ENCODE results near the gene TTC32. TPM values are rescaled to one million over a fixed set of nuclear protein-coding genes. Genes with fewer than 3 reads are reported as not detected.

TTC32 gene
- total RNA-seq, 2 experiments from 2014 or later: 30.7 to 34.8 TPM

GRCh38 chr2:19865151-19865550 is 36.6 kb downstream of the TTC32 start:
- POLR2A ChIA-PET: no interaction called here

DNA sequence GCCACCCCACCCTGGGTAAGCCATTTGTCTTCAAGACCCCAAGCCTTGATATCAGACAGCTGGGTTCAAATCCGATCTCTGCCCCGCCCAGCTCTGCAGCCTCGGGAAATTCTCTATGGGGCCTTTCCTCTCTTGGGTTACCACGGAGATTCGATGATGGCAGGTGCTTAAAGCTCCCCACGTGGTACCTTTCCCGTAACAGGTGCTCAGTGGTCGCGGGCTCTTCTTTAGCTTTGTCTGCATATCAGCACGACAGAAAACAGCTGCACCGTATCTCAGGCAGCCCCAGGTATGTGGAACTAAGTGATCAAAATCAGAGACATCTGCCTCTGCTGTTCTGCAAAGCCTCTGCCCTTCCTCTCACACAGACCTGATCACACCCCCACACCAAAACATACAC is 37.4 kb downstream of the TTC32 start:
- CTCF ChIA-PET: interaction anchor here (0.9 to 1.5 kb wide), 4 partner anchors 28 to 1344 kb away, joined by 3 to 4 read pairs (median 3); no protein-coding TSS in a partner anchor
- H3K9me3 Mint-ChIP-seq: no peaks in the 10 kb centered on the region
- peaks cover 13% of the 10 kb centered on the region for H3K4me1 Mint-ChIP-seq
- DNase-seq: no peak
- no peaks in the 10 kb centered on the region for H3K27me3 Mint-ChIP-seq
- no peaks in the 10 kb centered on the region for H3K36me3 Mint-ChIP-seq (ENCODE audit: low read depth)
- no peak overlapping the region for H3K27ac Mint-ChIP-seq
- POLR2A ChIA-PET: interaction anchor here (0.8 kb wide), 1 partner anchor 35 kb away, joined by 3 read pairs; no protein-coding TSS in a partner anchor
- no peak overlapping the region for H3K4me3 Mint-ChIP-seq

More at GRCh38 chr2:19865151-19865550, 36.6 kb downstream of the TTC32 start:
- Mint-ChIP-seq H3K36me3 (ENCODE audit: low read depth) (no peaks in the 10 kb centered on the region), H3K27ac (no peak overlapping the region), H3K9me3 (no peaks in the 10 kb centered on the region), H3K4me3 (no peak overlapping the region), H3K27me3 (no peaks in the 10 kb centered on the region), H3K4me1 (peaks cover 17% of the 10 kb centered on the region)
- CTCF ChIA-PET: interaction anchor here (0.9 kb wide), 1 partner anchor 517 kb away, joined by 3 read pairs; no protein-coding TSS in a partner anchor
- no peak for DNase-seq

- ChIA-PET CTCF (interaction anchor here (0.7 to 1.5 kb wide), 5 partner anchors 29 to 1342 kb away, joined by 3 to 5 read pairs (median 3); no protein-coding TSS in a partner anchor), POLR2A (no interaction called here)
- DNase-seq: peak; percentile 69
- Mint-ChIP-seq H3K4me1 (peaks cover 6% of the 10 kb centered on the region), H3K4me3 (no peak overlapping the region), H3K36me3 (ENCODE audit: low read depth) (no peaks in the 10 kb centered on the region), H3K27me3 (no peaks in the 10 kb centered on the region), H3K27ac (no peak overlapping the region), H3K9me3 (no peaks in the 10 kb centered on the region)
Measured at GRCh38 chr2:19863303-19864041, 38.3 kb downstream of the TTC32 start.

- Mint-ChIP-seq H3K36me3 (ENCODE audit: low read depth) (no peaks in the 10 kb centered on the region), H3K27ac (no peak overlapping the region), H3K27me3 (peaks cover 6% of the 10 kb centered on the region), H3K4me1 (no peaks in the 10 kb centered on the region), H3K4me3 (no peak overlapping the region), H3K9me3 (no peaks in the 10 kb centered on the region)
- ChIA-PET POLR2A (no interaction called here), CTCF (interaction anchor here (0.5 to 1.6 kb wide), 3 partner anchors 11 to 514 kb away, joined by 3 read pairs; no protein-coding TSS in a partner anchor)
- DNase-seq: no peak
Measured at GRCh38 chr2:19861813-19862212, 40.0 kb downstream of the TTC32 start.

DNA sequence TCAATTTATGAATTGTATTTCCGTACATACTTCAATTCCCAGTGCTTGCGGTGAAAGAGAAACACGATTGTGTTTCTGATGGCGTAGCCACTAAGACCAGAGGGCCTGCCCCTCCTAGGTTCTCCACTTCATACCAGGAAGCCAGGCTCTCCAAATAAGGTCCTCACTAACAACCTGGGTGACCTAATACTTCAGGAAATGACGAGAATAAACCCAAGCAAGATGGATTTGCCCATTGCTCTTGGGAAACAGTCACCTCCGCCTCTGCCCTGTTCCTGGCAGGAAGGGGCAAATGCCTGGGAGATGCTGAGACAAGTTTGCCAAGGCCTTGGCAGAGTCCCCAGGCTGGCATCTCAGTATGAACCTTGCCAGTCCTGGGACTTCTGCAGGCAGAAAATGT is 41.8 kb downstream of the TTC32 start:
- Mint-ChIP-seq H3K36me3 (ENCODE audit: low read depth) (no peaks in the 10 kb centered on the region), H3K27me3 (peaks cover 6% of the 10 kb centered on the region), H3K4me1 (no peaks in the 10 kb centered on the region), H3K9me3 (no peaks in the 10 kb centered on the region), H3K27ac (no peak overlapping the region), H3K4me3 (no peak overlapping the region)
- DNase-seq: no peak
- CTCF ChIA-PET: no interaction called here
- POLR2A ChIA-PET: no interaction called here

DNA sequence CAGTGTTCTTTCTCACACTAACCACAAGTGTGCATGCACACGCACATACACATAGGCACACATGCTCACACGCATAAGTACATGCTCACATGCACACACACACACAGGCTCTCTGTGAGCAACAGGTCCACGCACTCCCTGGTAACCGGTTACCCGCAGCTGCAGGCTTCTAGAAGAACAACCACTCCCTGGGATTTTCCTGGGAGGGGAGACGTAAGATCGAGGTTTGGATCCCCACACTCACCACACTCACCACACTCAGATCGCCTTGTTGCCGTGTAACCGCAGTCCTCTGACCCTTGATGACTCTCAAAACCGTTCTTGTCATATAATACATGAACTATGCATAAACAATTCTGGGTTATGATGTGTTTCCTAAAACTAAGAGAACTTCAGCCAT is 42.2 kb downstream of the TTC32 start:
- no peak for DNase-seq
- CTCF ChIA-PET: interaction anchor here (0.8 kb wide), 1 partner anchor 1107 kb away, joined by 3 read pairs; no protein-coding TSS in a partner anchor
- H3K36me3 Mint-ChIP-seq (ENCODE audit: low read depth): no peaks in the 10 kb centered on the region
- POLR2A ChIA-PET: no interaction called here
- H3K4me1 Mint-ChIP-seq: no peaks in the 10 kb centered on the region
- no peak overlapping the region for H3K27ac Mint-ChIP-seq
- no peak overlapping the region for H3K4me3 Mint-ChIP-seq
- H3K9me3 Mint-ChIP-seq: no peaks in the 10 kb centered on the region
- peaks cover 6% of the 10 kb centered on the region for H3K27me3 Mint-ChIP-seq

- CTCF ChIA-PET: no interaction called here
Measured at GRCh38 chr2:19857806-19858205, 44.0 kb downstream of the TTC32 start.

GRCh38 chr2:19857100-19857499 is 44.7 kb downstream of the TTC32 start:
- ChIA-PET POLR2A (no interaction called here), CTCF (no interaction called here)
- DNase-seq: no peak
- no peak overlapping the region for H3K27ac Mint-ChIP-seq
- H3K27me3 Mint-ChIP-seq: peaks cover 6% of the 10 kb centered on the region
- H3K9me3 Mint-ChIP-seq: no peaks in the 10 kb centered on the region
- H3K4me3 Mint-ChIP-seq: no peak overlapping the region
- H3K4me1 Mint-ChIP-seq: no peaks in the 10 kb centered on the region
- no peaks in the 10 kb centered on the region for H3K36me3 Mint-ChIP-seq (ENCODE audit: low read depth)

More at GRCh38 chr2:19857806-19858205, 44.0 kb downstream of the TTC32 start:
- POLR2A ChIA-PET: interaction anchor here (0.7 kb wide), 1 partner anchor 1298 kb away, joined by 3 read pairs; the partner anchor contains the start of gene RDH14
- no peaks in the 10 kb centered on the region for H3K36me3 Mint-ChIP-seq (ENCODE audit: low read depth)
- H3K4me1 Mint-ChIP-seq: no peaks in the 10 kb centered on the region
- no peak for DNase-seq
- peaks cover 6% of the 10 kb centered on the region for H3K27me3 Mint-ChIP-seq
- no peaks in the 10 kb centered on the region for H3K9me3 Mint-ChIP-seq
- no peak overlapping the region for H3K4me3 Mint-ChIP-seq
- H3K27ac Mint-ChIP-seq: no peak overlapping the region

- Mint-ChIP-seq H3K4me1 (no peaks in the 10 kb centered on the region), H3K27me3 (peaks cover 6% of the 10 kb centered on the region), H3K4me3 (no peak overlapping the region), H3K27ac (no peak overlapping the region), H3K9me3 (no peaks in the 10 kb centered on the region), H3K36me3 (ENCODE audit: low read depth) (no peaks in the 10 kb centered on the region)
- DNase-seq: no peak
- POLR2A ChIA-PET: no interaction called here
- CTCF ChIA-PET: no interaction called here
Measured at GRCh38 chr2:19855542-19856431, 46.0 kb downstream of the TTC32 start.

- peaks cover 6% of the 10 kb centered on the region for H3K27me3 Mint-ChIP-seq
- H3K9me3 Mint-ChIP-seq: no peaks in the 10 kb centered on the region
- H3K4me3 Mint-ChIP-seq: no peak overlapping the region
- no peak for DNase-seq
- no peaks in the 10 kb centered on the region for H3K36me3 Mint-ChIP-seq (ENCODE audit: low read depth)
- H3K4me1 Mint-ChIP-seq: no peaks in the 10 kb centered on the region
- no peak overlapping the region for H3K27ac Mint-ChIP-seq
- CTCF ChIA-PET: no interaction called here
- POLR2A ChIA-PET: no interaction called here
Measured at GRCh38 chr2:19854596-19855541, 46.9 kb downstream of the TTC32 start.

- CTCF ChIA-PET: interaction anchor here (1.1 kb wide), 1 partner anchor 501 kb away, joined by 3 read pairs; no protein-coding TSS in a partner anchor
- no peak overlapping the region for H3K27ac Mint-ChIP-seq
- no peaks in the 10 kb centered on the region for H3K27me3 Mint-ChIP-seq
- no peaks in the 10 kb centered on the region for H3K4me1 Mint-ChIP-seq
- no peak for DNase-seq
- no peak overlapping the region for H3K4me3 Mint-ChIP-seq
- no peaks in the 10 kb centered on the region for H3K36me3 Mint-ChIP-seq (ENCODE audit: low read depth)
- no peaks in the 10 kb centered on the region for H3K9me3 Mint-ChIP-seq
- POLR2A ChIA-PET: no interaction called here
Measured at GRCh38 chr2:19851116-19851695, 50.6 kb downstream of the TTC32 start.

Measured in activated CD4-positive, alpha-beta memory T cell treated with anti-CD3 and anti-CD28 coated beads, Interleukin-2, amount 10 ng/mL, durations not matched to agents 7 days and 5 days (primary cell).